Lung (tissue), 12 donors: ENCODE results near the gene KRTAP4-11. TPM values are rescaled to one million over a fixed set of nuclear protein-coding genes. Genes with fewer than 3 reads are reported as not detected.
"Not testable (repeated sequence)": the region's sequence is repeated elsewhere in the genome, so short reads cannot be mapped to it uniquely, and the experiment has no call there.

Experiments
- ATAC-seq: fragments of 200-7000 bp; cut with Tn5 transposase; one replicate; pipeline ENCODE4 v1.9.1; 2020; ENCODE audit warnings: moderate number of reproducible peaks; ENCODE audit not compliant: insufficient read depth, low FRiP score
- DNase-seq, 3 donors: peaks; one replicate each; pipeline ENCODE4 v3.0.0-alpha.2; 2013 to 2017
- H3K27ac ChIP-seq, 2 donors: one replicate each; pipeline ENCODE4 v1.5.1; 2013; ENCODE audit warnings: mild to moderate bottlenecking in 2 of 2, moderate library complexity in 2 of 2, control low read depth in 1 of 2, inconsistent platforms in 1 of 2, low read depth in 1 of 2, low read length in 1 of 2
- H3K27me3 ChIP-seq, 3 donors: one replicate each; pipeline ENCODE4 v1.5.1; 2013; ENCODE audit warnings: low read length in 2 of 3; ENCODE audit not compliant: control insufficient read depth in 3 of 3, insufficient read depth in 3 of 3
- H3K36me3 ChIP-seq, 4 donors: one replicate each; pipeline ENCODE4 v1.5.1; 2013; ENCODE audit warnings: low read length in 4 of 4, mild to moderate bottlenecking in 1 of 4, moderate library complexity in 1 of 4; ENCODE audit not compliant: control insufficient read depth in 4 of 4, insufficient read depth in 4 of 4
- H3K4me1 ChIP-seq, 5 donors: one replicate each; pipeline ENCODE4 v1.5.1; 2013; ENCODE audit warnings: low read length in 5 of 5, mild to moderate bottlenecking in 2 of 5, moderate library complexity in 1 of 5; ENCODE audit not compliant: control insufficient read depth in 5 of 5, insufficient read depth in 5 of 5
- H3K4me3 ChIP-seq: one replicate; pipeline ENCODE4 v1.5.1; 2013; ENCODE audit warnings: mild to moderate bottlenecking, control low read depth, moderate library complexity
- H3K9ac ChIP-seq, 2 donors: one replicate each; pipeline ENCODE4 v1.5.1; 2013; ENCODE audit warnings: low read length in 2 of 2, control low read depth in 1 of 2; ENCODE audit not compliant: insufficient read depth in 1 of 2
- H3K9me3 ChIP-seq, 4 donors: one replicate each; pipeline ENCODE4 v1.5.1; 2013; ENCODE audit warnings: low read length in 3 of 4, mild to moderate bottlenecking in 1 of 4, moderate library complexity in 1 of 4; ENCODE audit not compliant: control insufficient read depth in 4 of 4, insufficient read depth in 3 of 4
- CTCF ChIP-seq: IDR thresholded peaks from 2 replicates; pipeline ENCODE4 v1.5.1; 2012; ENCODE audit warnings: mild to moderate bottlenecking; ENCODE audit errors: control extremely low read depth, extremely low read depth
- WGBS, 2 donors: extraction: QIAGEN DNeasy Blood & Tissue Kit; methylation state at CpG; one replicate each; pipeline ENCODE4 v1.1.7; 2013; 5-methylcytosine and 5-hydroxymethylcytosine counted together
- polyA plus RNA-seq, 2 donors: library from polyadenylated mRNA; stranded (reverse); fragments of 200-250 nt; gene quantifications; one replicate each; pipeline ENCODE4 v1.2.1, GENCODE V29; 2013
- total RNA-seq, 2 donors: library from RNA; depleted of rRNA in 1 of 2; stranded (reverse); fragments of >200 nt in 1 of 2; gene quantifications; one replicate each; pipeline ENCODE4 v1.2.1, GENCODE V29; 2014 to 2021
- donor health status: control.
- donor health status: control.
- donor health status: Bipolar disorder and iron deficiency.
- donor health status: healthy.
- donor health status: DM: yes; HTN: yes; CAD: no.

Gene KRTAP4-11
- total and polyA plus RNA-seq, 4 donors = 0.34 TPM; not detected in 3

DNA sequence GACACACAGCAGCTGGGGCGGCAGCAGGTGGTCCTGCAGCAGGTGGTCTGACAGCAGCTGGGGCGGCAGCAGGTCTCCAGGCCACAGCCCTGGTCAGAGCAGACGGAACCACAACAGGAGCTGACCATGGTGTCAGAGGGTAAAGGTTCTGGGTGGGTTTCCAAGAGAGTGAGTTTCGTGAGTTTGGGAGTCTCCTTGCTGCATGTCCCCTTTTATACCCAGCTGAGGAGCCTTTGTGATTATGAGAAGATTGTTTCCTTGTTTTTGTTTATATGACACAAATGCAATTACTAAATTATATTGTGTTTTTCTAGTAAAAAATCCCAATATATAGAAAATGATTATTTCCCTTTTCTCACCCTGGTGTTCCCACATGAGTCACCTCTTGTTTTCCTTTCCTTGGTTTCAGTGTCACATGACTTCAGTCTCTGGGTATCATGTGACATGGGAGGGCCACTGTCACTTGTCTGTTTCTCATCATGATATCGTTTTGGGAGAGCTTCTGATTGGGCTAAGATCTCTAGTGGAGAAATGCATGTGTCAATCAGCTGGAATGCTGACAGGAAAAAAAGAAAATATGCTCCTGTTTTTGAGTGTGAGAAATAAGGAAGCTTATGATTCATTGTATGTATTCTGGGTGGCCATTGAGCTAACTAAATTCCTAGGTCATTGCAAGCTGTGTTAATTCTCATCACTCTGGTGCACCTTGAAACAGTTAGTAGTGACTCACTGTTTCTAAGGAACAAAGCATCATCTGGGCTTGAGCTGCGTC lies 22.4 kb upstream of the KRTAP4-11 start, which contains the start of gene KRTAP4-6:
Gene KRTAP4-6, minus strand, starts transcription at position 185 of the 772 bp plus-strand sequence. Its CDS starts 57 bp downstream, at position 128.
- TF ChIP-seq CTCF = no peak
- no peaks in the 10 kb centered on the region for H3K4me1 ChIP-seq
- H3K9me3 ChIP-seq = peaks cover 0 to 12% (median 4%) of the 10 kb centered on the region in 4 donors
- DNase-seq (no peak), ATAC-seq (no peak)
- no peak within 1 kb of the TSS for H3K4me3 ChIP-seq
- H3K9ac ChIP-seq = no peak within 1 kb of the TSS
- no peaks in the 10 kb centered on the region for H3K36me3 ChIP-seq
- WGBS, 2 donors = 91 to 92% methylated on average over 6 of the region's 6 CpGs
- no peaks in the 10 kb centered on the region for H3K27me3 ChIP-seq
- no peak within 1 kb of the TSS for H3K27ac ChIP-seq

- not testable (repeated sequence) for H3K36me3 ChIP-seq, DNase-seq, H3K27me3 ChIP-seq, H3K4me3 ChIP-seq, H3K27ac ChIP-seq, H3K4me1 ChIP-seq, H3K9ac ChIP-seq, ATAC-seq
- WGBS, 2 donors = 89 to 97% methylated on average over 12 of the region's 12 CpGs
- H3K9me3 ChIP-seq = peaks cover 0 to 12% (median 4%) of the 10 kb centered on the region in 4 donors
Observed at GRCh38 chr17:41139865-41140264, 21.7 kb upstream of the KRTAP4-11 start.

DNA sequence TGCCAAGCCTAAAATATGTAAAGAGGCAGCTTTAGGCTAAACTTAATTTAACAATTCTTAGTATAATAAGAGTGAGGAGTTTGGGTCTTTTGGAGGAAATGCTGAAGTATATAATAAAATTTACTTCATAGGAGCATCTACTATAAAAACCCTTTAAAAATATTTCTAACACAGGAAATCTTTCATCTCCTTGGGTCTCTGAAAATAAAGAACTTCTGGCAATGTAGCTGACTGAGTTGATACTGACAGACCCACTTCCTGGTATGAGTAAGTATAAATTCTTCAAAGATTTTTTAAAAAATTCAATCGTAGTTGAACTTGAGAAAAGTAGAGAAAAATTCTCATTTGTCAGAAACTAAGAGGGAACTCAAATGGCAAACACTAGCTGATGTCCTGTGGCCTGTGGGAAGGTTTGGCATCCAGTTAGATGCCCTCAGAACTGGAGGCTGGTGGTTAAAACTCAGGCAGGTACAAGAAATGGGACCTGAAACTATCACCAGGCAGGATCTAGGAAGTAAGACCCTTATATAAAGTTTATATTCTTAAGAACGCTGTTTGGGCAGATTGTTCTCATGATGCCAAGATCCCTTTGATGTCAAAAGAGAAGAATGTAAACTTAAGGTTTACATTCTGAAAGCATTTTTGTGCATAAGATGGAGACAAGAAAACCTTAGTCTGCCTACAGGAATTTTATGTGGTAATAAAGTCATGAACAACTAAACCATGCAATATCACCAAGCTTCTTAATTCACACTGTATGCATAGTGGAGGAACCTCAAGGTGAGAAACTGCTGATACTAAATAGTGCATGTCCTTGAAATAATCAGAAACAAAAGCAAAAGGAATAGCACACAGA lies 15.9 kb upstream of the KRTAP4-11 start:
- H3K4me1 ChIP-seq = no peaks in the 10 kb centered on the region
- H3K27ac ChIP-seq = no peak overlapping the region
- H3K9ac ChIP-seq = no peak overlapping the region
- H3K4me3 ChIP-seq = no peak overlapping the region
- DNase-seq (no peak), ATAC-seq (no peak)
- no peaks in the 10 kb centered on the region for H3K27me3 ChIP-seq
- no peaks in the 10 kb centered on the region for H3K36me3 ChIP-seq
- H3K9me3 ChIP-seq = no peaks in the 10 kb centered on the region
- no peak for TF ChIP-seq CTCF
- WGBS, 2 donors = 43 to 50% methylated on average over 2 of the region's 2 CpGs

GRCh38 chr17:41131979-41132378 lies 13.8 kb upstream of the KRTAP4-11 start:
- ATAC-seq = no peak
- H3K36me3 ChIP-seq = no peaks in the 10 kb centered on the region

More at GRCh38 chr17:41131979-41132378, 13.8 kb upstream of the KRTAP4-11 start:
- DNase-seq = no peak
- Histone ChIP-seq H3K9ac (no peak overlapping the region), H3K4me1 (no peaks in the 10 kb centered on the region), H3K27me3 (no peaks in the 10 kb centered on the region), H3K4me3 (no peak overlapping the region), H3K27ac (no peak overlapping the region), H3K9me3 (no peaks in the 10 kb centered on the region)
- 82 to 89% methylated on average over 3 of the region's 3 CpGs for WGBS, 2 donors
- no peak for TF ChIP-seq CTCF
